ENCODE data around the gene CGB5. TPM values are rescaled to one million over a fixed set of nuclear protein-coding genes. Genes with fewer than 3 reads are reported as not detected.

Gene CGB5
- polyA plus RNA-seq, 3 donors: 0.20 TPM; not detected in 2

GRCh38 chr19:49085020-49085867 is 41.6 kb downstream of the CGB5 start, which contains the start of gene SNRNP70:
Gene SNRNP70, plus strand, starts transcription at chr19:49085451. Its CDS starts 964 bp downstream, at chr19:49086415.
- DNase-seq: peak; percentile 99

- DNase-seq: no peak
Observed at GRCh38 chr19:49085868-49086232, 42.2 kb downstream of the CGB5 start.

GRCh38 chr19:49086296-49086695 is 42.6 kb downstream of the CGB5 start:
- DNase-seq: no peak

GRCh38 chr19:49091391-49092038 is 47.9 kb downstream of the CGB5 start:
- DNase-seq: no peak

GRCh38 chr19:49092686-49093085 is 49.0 kb downstream of the CGB5 start:
- no peak for DNase-seq

Other genes starting within 250 kb of the CGB5 start
- gene BCAT2, start 232.8 kb upstream of the CGB5 start, polyA plus RNA-seq (ENCODE audit: insufficient read length in 3 of 3): 10 to 100 TPM; 47.7 to 65.3 (median 60.4) TPM
- 10 to 100 TPM; 38.3 to 44.8 (median 43.3) TPM for gene HSD17B14, start 207.4 kb upstream of the CGB5 start, polyA plus RNA-seq (ENCODE audit: insufficient read length in 3 of 3)
- 10 to 100 TPM; 25.2 to 29.4 (median 25.7) TPM for gene PLEKHA4, start 175.2 kb upstream of the CGB5 start, polyA plus RNA-seq (ENCODE audit: insufficient read length in 3 of 3)
- gene PPP1R15A, start 171.4 kb upstream of the CGB5 start, polyA plus RNA-seq (ENCODE audit: insufficient read length in 3 of 3): 10 to 100 TPM; 33.8 to 36.6 (median 33.9) TPM
- gene TULP2, start 145.1 kb upstream of the CGB5 start, polyA plus RNA-seq (ENCODE audit: insufficient read length in 3 of 3): 1 to 10 TPM in 1 of 3 donors, under 1 TPM in 2; 0.70 to 1.5 (median 0.96) TPM
- gene NUCB1, start 143.5 kb upstream of the CGB5 start, polyA plus RNA-seq (ENCODE audit: insufficient read length in 3 of 3): 100 to 1,000 TPM; 311 to 334 (median 332) TPM
- gene DHDH, start 110.1 kb upstream of the CGB5 start, polyA plus RNA-seq (ENCODE audit: insufficient read length in 3 of 3): 10 to 100 TPM in 1 of 3 donors, 1 to 10 TPM in 2; 8.5 to 11.6 (median 9.7) TPM
- gene BAX, start 89.0 kb upstream of the CGB5 start, polyA plus RNA-seq (ENCODE audit: insufficient read length in 3 of 3): 10 to 100 TPM; 76.5 to 91.9 (median 87.6) TPM
- 1,000 to 10,000 TPM; 2,476 to 3,205 (median 2,712) TPM for gene FTL, start 78.5 kb upstream of the CGB5 start, polyA plus RNA-seq (ENCODE audit: insufficient read length in 3 of 3)
- 10 to 100 TPM; 42.9 to 56.7 (median 55.5) TPM for gene GYS1, start 50.5 kb upstream of the CGB5 start, polyA plus RNA-seq (ENCODE audit: insufficient read length in 3 of 3)
- gene RUVBL2, start 50.0 kb upstream of the CGB5 start, polyA plus RNA-seq (ENCODE audit: insufficient read length in 3 of 3): 100 to 1,000 TPM in 2 of 3 donors, 10 to 100 TPM in 1; 96.2 to 118 (median 101) TPM
- gene LHB, start 26.8 kb upstream of the CGB5 start, polyA plus RNA-seq (ENCODE audit: insufficient read length in 3 of 3): under 1 TPM in 2 of 3 donors, not detected in 1; 0.30 to 0.71 TPM
- gene CGB3, start 19.5 kb upstream of the CGB5 start, polyA plus RNA-seq (ENCODE audit: insufficient read length in 3 of 3): not detected
- not detected for gene CGB2, start 12.0 kb upstream of the CGB5 start, polyA plus RNA-seq (ENCODE audit: insufficient read length in 3 of 3)
- gene CGB1, start 7.0 kb upstream of the CGB5 start, polyA plus RNA-seq (ENCODE audit: insufficient read length in 3 of 3): not detected
- under 1 TPM in 1 of 3 donors, not detected in 2; 0.39 TPM for gene CGB8, start 5.3 kb downstream of the CGB5 start, polyA plus RNA-seq (ENCODE audit: insufficient read length in 3 of 3)
- 1 to 10 TPM in 2 of 3 donors, under 1 TPM in 1; 0.74 to 1.4 (median 1.2) TPM for gene CGB7, start 13.9 kb downstream of the CGB5 start, polyA plus RNA-seq (ENCODE audit: insufficient read length in 3 of 3)
- 1 to 10 TPM; 3.2 to 6.5 (median 5.7) TPM for gene NTF4, start 21.0 kb downstream of the CGB5 start, polyA plus RNA-seq (ENCODE audit: insufficient read length in 3 of 3)
- gene KCNA7, start 28.9 kb downstream of the CGB5 start, polyA plus RNA-seq (ENCODE audit: insufficient read length in 3 of 3): under 1 TPM; 0.03 to 0.13 (median 0.05) TPM
- 100 to 1,000 TPM; 322 to 406 (median 393) TPM for gene SNRNP70, start 41.6 kb downstream of the CGB5 start, polyA plus RNA-seq (ENCODE audit: insufficient read length in 3 of 3)
- 10 to 100 TPM in 2 of 3 donors, 1 to 10 TPM in 1; 9.0 to 11.5 (median 10.1) TPM for gene LIN7B, start 70.5 kb downstream of the CGB5 start, polyA plus RNA-seq (ENCODE audit: insufficient read length in 3 of 3)
- gene C19orf73, start 75.3 kb downstream of the CGB5 start, polyA plus RNA-seq (ENCODE audit: insufficient read length in 3 of 3): 1 to 10 TPM; 1.1 to 1.4 (median 1.1) TPM
- 1 to 10 TPM; 6.7 to 9.4 (median 9.0) TPM for gene PPFIA3, start 75.7 kb downstream of the CGB5 start, polyA plus RNA-seq (ENCODE audit: insufficient read length in 3 of 3)
- 10 to 100 TPM; 24.8 to 36.4 (median 33.1) TPM for gene HRC, start 111.5 kb downstream of the CGB5 start, polyA plus RNA-seq (ENCODE audit: insufficient read length in 3 of 3)
- 10 to 100 TPM; 29.4 to 62.7 (median 39.0) TPM for gene TRPM4, start 113.9 kb downstream of the CGB5 start, polyA plus RNA-seq (ENCODE audit: insufficient read length in 3 of 3)

All from renal pelvis (tissue), 4 donors.